Mesenteric fat pad (tissue), 1 donor: ENCODE measurements around the gene MGA. TPM values are rescaled to one million over a fixed set of nuclear protein-coding genes. Genes with fewer than 3 reads are reported as not detected.

ENCODE experiments used
- DNase-seq: peaks from one replicate; pipeline ENCODE4 v3.0.0-alpha.2; 2020; ENCODE audit warnings: low spot score
- total RNA-seq: library from RNA; stranded (reverse); fragmentation: NEBNext Ultra II Directional; extraction: Animal tissue kit (Norgen Biotek cat#: 25700); gene quantifications from one replicate; pipeline ENCODE4 v1.2.1, GENCODE V29; 2021
- donor health status: DM: yes; HTN: yes; CAD: no.

Gene MGA
- total RNA-seq, 1 donor from 2014 or later, result 32.9 TPM

- DNase-seq, result no peak
Observed at GRCh38 chr15:41780727-41781126, 120.5 kb downstream of the MGA start.

- DNase-seq, result no peak
Observed at GRCh38 chr15:41782371-41783282, 122.4 kb downstream of the MGA start.

GRCh38 chr15:41783296-41783695, 123.1 kb downstream of the MGA start:
- DNase-seq, result no peak

GRCh38 chr15:41788262-41788661, 128.1 kb downstream of the MGA start:
- DNase-seq, result no peak

DNA sequence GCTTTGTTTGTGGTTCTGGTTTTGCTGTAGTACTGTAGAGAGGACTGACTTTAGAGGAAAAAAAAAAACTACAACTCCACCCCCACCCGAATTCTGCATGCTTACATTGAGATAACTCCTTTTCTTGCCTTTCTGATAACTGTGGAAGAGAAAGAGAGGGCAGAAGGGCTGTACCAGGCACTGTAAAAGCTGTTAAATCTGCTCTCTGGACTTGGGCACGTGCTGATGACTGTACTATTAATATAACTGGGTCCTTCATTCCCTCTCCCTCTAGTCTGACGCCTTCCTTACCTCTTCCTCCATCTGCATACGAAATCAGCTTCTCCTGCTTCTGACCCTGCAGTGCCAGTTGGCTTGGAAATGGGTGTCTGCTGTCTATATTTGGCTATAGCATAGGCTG, 129.0 kb downstream of the MGA start:
- DNase-seq, result no peak

DNA sequence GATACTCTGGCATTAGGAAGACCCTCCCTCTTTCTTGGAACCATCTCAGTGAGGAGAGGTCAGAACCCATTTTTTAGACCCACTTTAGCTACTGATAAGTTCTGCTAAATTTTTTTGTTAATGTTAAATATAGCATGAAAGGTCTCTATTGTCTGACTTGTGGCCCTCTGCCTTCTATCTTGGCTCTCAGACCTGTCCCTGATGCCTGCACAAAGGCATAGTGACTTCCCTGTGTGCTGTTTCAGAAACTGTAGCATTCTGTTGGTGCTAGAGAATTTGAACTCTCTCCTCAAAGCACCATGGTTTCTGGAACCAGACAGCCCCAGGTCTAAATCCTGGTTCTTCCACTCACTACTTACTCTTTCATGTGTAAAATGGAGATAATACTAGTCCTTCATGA, 129.5 kb downstream of the MGA start:
- no peak for DNase-seq

GRCh38 chr15:41790169-41790568, 130.0 kb downstream of the MGA start:
- no peak for DNase-seq

- no peak for DNase-seq
Observed at GRCh38 chr15:41790756-41791546, 130.7 kb downstream of the MGA start.

GRCh38 chr15:41791547-41791937, 131.3 kb downstream of the MGA start:
- DNase-seq, result no peak

GRCh38 chr15:41792000-41792637, 131.9 kb downstream of the MGA start:
- no peak for DNase-seq

DNA sequence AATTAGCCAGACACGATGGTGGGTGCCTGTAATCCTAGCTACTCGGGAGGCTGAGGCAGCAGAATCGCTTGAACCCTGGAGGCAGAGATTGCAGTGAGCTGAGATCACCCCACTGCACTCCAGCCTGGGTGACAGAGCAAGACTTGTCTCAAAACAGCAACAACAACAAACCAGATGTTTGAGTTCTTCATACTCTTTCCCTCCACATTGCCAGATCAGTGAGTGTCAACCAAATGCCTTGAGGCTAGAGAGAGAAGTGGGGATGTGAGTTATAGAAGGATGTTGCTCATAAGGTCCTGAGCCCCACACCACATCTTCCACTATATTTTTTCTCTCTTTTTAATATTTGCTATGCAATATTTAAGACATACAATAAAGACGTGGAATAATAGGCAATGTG, 133.9 kb downstream of the MGA start:
- no peak for DNase-seq

DNA sequence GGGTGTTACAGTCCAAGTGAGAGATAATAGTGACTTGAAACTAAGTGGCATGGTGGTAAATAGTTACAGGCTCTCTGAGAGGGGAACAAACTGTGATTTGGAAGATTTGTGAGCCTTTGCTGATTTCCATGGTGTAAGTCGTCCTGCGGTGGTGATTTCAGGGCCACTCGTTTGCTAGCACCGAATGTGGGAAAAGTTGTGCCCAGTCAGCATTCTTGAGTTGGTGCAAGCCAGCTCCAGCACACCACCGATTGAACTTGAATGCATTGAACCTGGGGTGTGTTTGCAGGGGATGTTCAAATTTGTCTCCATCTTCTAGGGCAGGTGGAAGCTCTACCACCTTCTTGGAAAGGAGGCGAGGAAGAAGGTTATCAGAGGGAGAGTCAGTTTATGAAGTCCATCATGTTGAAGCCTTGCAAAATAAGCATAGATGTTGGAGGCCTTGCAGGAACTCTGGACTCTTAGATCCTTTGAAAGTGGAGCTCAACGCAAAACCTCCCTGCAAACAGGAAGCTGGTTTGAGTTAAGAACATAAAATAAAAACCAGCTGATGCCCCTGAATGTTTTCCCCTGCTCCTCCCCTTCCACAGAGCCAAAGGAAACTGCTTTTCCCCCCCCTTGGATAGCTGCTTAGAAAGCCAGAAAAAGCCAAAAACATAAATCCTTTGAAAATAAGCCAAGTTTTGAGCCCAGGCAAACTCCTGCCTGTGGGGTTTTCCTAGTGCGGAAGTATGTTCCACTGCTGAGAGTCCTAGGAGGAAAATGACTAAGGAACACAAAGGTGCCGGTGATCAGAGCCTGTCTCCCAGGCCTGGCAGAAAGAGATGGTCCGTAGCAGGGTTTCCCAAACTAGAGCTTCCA, 136.0 kb downstream of the MGA start:
- no peak for DNase-seq

DNA sequence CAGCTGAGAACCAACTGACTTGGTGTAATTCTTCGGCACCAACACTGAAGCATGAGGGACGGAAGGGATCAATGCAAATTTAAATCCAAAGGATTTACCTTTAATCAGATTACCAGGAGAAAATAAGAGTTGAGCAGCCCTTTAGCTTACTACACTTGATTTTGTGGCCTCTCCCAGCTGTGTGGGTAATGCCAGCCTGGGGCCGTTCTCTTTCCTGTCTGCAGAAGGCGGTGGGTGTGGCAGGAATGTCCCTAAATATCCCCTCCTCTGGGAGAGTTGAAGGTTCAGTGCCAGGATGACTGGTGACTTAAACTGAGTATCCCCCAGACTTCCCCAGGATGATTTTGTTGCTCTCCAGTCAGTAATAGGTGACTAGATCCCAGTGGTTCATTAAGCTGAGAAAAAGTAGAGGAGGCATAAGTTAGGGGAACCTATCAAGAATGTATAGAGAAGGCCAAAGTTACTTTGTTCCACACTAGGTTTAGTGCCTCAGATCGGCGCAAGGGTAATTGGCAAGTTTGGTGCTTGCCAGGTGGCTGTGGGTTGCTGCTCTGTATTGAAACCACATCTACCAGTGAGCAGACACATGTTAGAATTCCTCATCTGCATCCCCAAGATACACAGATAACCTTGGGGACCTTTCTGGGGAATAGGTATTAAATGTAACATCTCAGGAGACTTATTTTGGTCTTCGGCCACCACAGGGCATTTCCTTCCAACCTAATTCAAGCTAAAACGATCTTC, 137.2 kb downstream of the MGA start:
- no peak for DNase-seq

DNA sequence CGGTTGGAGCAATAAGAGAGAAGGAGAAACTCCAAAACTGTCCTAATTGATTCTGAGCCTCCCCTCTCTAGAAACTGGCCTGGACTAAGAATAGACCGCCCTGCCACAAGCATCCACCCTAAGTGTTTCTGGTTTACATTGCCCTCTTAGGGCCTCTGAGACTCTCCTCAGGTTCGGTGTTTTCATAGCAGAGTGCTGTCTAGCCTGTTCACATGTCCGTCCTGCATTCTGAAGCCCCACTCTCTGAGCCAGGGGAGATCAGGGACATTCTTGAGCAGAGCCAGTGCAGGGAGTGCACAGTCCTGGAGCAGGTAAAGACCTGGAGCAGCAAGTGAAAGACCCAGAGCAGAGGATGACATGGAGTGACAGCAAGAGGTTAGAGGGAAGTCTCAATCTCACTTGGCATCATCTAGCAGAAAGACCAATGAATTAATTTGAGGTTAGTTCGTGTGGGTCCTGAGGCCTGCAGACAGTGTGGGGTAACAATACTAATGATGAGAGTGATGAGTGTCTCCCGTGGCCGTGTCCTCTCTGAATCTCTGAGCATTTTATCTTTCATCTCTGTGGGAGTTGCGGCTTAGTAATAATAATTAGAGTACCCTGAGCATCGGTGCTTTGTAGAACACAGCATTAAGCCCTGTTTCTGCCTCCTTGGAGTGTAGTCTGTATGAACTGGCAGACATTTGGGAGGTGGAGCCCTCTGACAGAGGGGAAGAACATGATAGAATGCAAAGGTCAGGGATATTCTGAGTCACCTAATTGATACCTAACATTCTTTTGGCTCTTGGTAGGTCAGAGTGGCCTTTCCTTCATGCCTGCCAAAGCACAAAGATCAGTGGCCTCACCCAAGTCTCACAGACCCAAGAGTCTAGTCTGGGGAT, 138.6 kb downstream of the MGA start:
- DNase-seq, result peak; percentile 33

- DNase-seq, result no peak
Observed at GRCh38 chr15:41799488-41799805, 139.2 kb downstream of the MGA start.

DNA sequence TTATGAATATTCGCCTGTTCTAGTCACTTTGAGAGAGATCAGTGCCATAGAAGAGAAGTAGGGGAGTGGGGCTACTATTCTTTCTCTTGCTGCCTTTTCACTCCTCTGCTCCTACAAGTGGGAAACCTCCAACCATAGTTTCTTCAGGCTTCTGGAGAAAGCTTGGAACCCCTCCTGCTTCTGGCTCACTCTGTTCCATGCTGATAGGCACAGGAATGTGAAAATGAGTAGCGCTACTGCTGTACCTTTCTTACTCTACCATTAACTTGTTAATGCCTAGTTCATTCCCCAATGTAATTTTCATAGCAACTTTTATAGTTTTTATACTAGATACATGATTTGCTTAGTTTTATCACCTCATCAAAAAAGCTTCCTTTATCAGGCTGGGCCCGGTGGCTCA, 141.0 kb downstream of the MGA start:
- DNase-seq, result no peak

DNA sequence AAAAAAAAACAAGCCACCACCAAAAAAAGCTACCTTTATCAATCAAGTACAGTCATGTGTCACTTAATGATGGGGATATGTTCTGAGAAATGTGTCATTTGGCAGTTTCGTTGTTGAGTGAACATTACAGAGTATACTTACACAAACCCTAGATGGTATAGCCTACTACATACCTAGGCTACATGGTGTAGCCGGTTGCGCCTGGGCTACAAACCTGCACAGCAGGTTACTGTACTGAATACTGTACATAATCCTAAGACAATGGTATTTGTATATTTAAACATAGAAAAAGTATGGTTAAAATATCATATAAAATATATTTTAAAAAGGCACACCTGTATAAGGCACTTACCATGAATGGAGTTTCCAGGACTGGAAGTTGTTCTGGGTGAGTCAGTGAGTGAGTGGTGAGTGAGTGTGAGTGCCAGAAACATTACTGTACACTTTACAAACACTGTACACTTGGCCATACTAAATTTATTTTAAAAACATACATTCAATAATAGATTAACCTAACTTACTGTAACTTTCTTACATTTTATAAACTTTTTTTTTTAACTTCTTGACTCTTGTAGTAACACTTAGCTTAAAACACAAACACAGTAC, 141.7 kb downstream of the MGA start:
- peak; percentile 12 for DNase-seq

GRCh38 chr15:41804361-41804760, 144.2 kb downstream of the MGA start:
- no peak for DNase-seq
